Peyer's patch (tissue), 4 donors: ENCODE data around the gene B3GAT1.

Experiments used
- POLR2A ChIP-seq, 2 donors: fragments of 450-650 bp; IDR thresholded peaks; one replicate each; pipeline ENCODE4 v1.5.1; 2017; ENCODE audit warnings: antibody characterized with exemption in 2 of 2, mild to moderate bottlenecking in 2 of 2, moderate library complexity in 2 of 2
- TF ChIP-seq, protein P1 (sequence below), 6 experiments: fragments of 450-650 bp in 4 of 6; fragments of 200-600 bp in 2 of 6; sonication (generic) in 1 of 6; IDR thresholded peaks; one replicate each; pipeline ENCODE4 v1.5.1; 2017 to 2019; ENCODE audit warnings: antibody characterized with exemption in 6 of 6, mild to moderate bottlenecking in 3 of 6, moderate library complexity in 1 of 6

DNA sequence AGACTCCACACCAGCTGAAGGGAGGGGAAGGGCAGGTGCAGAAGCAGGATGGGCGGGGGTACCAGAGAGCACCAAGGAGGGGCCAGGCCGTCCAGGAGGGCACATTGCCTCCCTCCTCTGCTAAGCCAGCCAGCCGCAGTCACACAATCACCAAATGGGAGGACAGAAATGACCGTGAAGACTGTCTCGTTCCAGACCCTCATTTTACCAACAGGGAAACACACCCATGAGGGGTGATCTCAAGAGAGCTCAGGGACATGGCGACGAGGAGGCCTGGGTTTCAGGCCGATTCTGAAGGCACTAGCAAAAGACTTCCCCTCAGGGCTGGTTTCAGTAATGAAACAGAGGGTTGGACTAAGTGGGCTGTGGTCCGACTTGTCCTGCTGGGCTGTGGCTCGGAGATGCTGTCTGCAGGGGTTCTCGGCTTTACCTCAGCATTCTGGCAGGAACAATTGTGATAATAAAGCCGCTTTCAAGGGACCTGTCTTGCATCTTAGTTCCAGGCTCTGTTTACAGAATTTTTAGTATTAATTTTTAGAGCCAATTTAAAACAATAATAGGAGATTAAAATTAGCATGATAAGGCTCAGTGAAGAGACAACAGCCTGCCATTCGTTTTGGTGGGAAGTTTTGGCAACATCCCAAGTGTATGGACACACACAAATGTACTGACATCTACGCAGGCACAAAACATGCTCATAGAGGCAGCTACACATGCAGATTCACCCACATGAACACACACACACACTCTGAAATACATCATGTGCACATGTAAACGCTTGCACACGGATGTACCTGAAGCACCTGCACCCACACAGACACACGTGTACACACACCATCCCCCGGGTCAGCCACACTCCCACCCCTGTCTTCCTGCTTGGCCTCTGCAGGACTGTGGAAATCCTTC is 2.0 kb upstream of the B3GAT1 start:
- TF ChIP-seq, protein P1, sequence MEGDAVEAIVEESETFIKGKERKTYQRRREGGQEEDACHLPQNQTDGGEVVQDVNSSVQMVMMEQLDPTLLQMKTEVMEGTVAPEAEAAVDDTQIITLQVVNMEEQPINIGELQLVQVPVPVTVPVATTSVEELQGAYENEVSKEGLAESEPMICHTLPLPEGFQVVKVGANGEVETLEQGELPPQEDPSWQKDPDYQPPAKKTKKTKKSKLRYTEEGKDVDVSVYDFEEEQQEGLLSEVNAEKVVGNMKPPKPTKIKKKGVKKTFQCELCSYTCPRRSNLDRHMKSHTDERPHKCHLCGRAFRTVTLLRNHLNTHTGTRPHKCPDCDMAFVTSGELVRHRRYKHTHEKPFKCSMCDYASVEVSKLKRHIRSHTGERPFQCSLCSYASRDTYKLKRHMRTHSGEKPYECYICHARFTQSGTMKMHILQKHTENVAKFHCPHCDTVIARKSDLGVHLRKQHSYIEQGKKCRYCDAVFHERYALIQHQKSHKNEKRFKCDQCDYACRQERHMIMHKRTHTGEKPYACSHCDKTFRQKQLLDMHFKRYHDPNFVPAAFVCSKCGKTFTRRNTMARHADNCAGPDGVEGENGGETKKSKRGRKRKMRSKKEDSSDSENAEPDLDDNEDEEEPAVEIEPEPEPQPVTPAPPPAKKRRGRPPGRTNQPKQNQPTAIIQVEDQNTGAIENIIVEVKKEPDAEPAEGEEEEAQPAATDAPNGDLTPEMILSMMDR (IDR thresholded peaks at IDR 0.05) = no peak
- TF ChIP-seq POLR2A (IDR thresholded peaks at IDR 0.05) = no peak
